Measurements from ENCODE around the gene PCGF1. TPM values are rescaled to one million over a fixed set of nuclear protein-coding genes. Genes with fewer than 3 reads are reported as not detected.

PCGF1 gene
- total and polyA plus RNA-seq, 7 donors = 14.3 to 60.3 (median 25.6) TPM

DNA sequence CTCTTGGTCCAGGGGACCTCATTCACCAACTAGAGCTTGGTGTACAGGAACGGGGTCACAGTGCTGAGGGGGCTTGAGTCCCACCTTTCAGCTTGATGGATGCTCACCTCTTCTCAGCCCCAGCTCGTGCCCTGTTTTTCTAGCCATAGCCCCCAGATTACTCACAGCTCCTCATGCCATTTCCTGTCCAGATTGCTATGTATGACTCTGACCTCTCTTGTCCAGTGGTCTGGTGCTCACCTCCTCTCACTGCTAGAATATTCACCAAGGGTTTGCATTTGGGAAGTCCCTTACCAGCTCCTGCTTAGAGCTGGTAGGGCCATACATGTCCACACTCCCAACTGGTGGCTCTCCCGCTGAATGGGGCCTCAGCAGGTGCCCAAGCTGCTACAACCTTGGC lies 13.9 kb downstream of the PCGF1 start:
- no peak for DNase-seq
- TF ChIP-seq, protein P1, sequence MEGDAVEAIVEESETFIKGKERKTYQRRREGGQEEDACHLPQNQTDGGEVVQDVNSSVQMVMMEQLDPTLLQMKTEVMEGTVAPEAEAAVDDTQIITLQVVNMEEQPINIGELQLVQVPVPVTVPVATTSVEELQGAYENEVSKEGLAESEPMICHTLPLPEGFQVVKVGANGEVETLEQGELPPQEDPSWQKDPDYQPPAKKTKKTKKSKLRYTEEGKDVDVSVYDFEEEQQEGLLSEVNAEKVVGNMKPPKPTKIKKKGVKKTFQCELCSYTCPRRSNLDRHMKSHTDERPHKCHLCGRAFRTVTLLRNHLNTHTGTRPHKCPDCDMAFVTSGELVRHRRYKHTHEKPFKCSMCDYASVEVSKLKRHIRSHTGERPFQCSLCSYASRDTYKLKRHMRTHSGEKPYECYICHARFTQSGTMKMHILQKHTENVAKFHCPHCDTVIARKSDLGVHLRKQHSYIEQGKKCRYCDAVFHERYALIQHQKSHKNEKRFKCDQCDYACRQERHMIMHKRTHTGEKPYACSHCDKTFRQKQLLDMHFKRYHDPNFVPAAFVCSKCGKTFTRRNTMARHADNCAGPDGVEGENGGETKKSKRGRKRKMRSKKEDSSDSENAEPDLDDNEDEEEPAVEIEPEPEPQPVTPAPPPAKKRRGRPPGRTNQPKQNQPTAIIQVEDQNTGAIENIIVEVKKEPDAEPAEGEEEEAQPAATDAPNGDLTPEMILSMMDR (IDR thresholded peaks at IDR 0.05) = no peak

GRCh38 chr2:74491648-74492544 lies 15.6 kb downstream of the PCGF1 start:
- no peak for ATAC-seq
- Histone ChIP-seq H3K4me3 (no peak overlapping the region), H3K27ac (no peak overlapping the region), H3K27me3 (ENCODE audit: insufficient read depth in 3 of 3, low read length in 2 of 3) (peaks cover 0 to 3% (median 2%) of the 10 kb centered on the region in 3 donors), H3K36me3 (ENCODE audit: insufficient read depth in 1 of 2, low read depth in 1 of 2) (peaks cover 12 to 72% of the 10 kb centered on the region in 2 donors), H3K4me1 (no peaks in the 10 kb centered on the region), H3K9me3 (no peaks in the 10 kb centered on the region)
- 92 to 94% (median 92%) methylated on average over 12 of the region's 12 CpGs for WGBS, 3 donors
- intact Hi-C loops (cut with DNase I) = no loop called here
- DNase-seq = no peak
- TF ChIP-seq, protein P1 (IDR thresholded peaks at IDR 0.05) = no peak

More for the DNA sequence above, 13.9 kb downstream of the PCGF1 start:
- no peak for ATAC-seq
- H3K4me1 ChIP-seq = peaks cover 10% of the 10 kb centered on the region
- H3K27me3 ChIP-seq (ENCODE audit: insufficient read depth in 3 of 3, low read length in 2 of 3) = peaks cover 0 to 19% (median 14%) of the 10 kb centered on the region in 3 donors
- no peak overlapping the region for H3K27ac ChIP-seq
- no peaks in the 10 kb centered on the region for H3K9me3 ChIP-seq
- intact Hi-C loops (cut with DNase I) = no loop called here
- H3K4me3 ChIP-seq = no peak overlapping the region
- peaks cover 12 to 56% of the 10 kb centered on the region in 2 donors for H3K36me3 ChIP-seq (ENCODE audit: insufficient read depth in 1 of 2, low read depth in 1 of 2)
- WGBS, 3 donors = 90 to 92% (median 90%) methylated on average over 3 of the region's 3 CpGs

- Histone ChIP-seq H3K9me3 (no peaks in the 10 kb centered on the region), H3K27me3 (ENCODE audit: insufficient read depth in 3 of 3, low read length in 2 of 3) (no peaks in the 10 kb centered on the region), H3K36me3 (ENCODE audit: insufficient read depth in 1 of 2, low read depth in 1 of 2) (peaks cover 12 to 91% of the 10 kb centered on the region in 2 donors), H3K4me1 (no peaks in the 10 kb centered on the region), H3K27ac (no peak overlapping the region), H3K4me3 (no peak overlapping the region)
- TF ChIP-seq, protein P1 (IDR thresholded peaks at IDR 0.05) = no peak
- ATAC-seq (no peak), DNase-seq (no peak)
- WGBS, 3 donors = 88 to 89% (median 89%) methylated on average over 9 of the region's 9 CpGs
- intact Hi-C loops (cut with DNase I) = no loop called here
These were observed 17.6 kb downstream of the PCGF1 start for GRCh38 chr2:74489906-74490305.

DNA sequence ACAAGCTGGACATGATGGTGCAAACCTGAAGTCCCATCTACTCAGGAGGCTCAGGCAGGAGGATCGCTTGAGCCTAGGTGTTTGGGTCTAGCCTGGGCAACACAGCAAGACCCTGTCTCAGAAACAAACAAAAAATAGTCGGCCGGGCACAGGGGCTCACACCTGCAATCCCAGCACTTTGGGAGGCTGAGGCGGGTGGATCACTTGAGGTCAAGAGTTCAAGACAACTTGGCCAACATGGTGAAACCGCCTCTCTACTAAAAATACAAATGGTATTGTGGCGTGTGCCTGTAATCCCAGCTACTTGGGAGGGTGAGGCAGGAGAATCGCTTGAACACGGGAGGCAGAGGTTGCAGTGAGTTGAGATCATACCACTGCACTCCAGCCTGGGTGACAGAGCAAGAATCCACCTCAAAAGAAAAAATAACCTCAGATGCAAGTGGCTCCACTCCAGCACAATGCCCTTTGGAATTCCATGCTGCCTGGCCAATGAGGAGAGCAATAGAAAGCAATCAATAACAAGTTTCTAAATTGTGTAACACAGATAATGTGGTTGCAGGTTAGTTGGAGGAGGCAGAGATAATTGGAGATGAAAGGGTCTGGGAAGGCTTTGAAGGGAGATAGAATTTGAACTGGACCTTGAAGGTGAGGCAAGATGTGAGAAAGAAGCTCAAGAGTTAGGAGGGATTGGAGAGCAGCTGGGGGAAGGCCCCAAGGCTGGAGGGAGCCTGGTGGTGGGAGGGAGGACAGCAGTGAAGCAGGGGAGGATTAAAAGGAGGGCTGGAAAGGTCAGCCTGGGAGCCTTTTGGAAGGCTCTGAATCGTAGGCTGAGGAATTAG lies 18.6 kb downstream of the PCGF1 start:
- no peak for DNase-seq
- ATAC-seq = no peak
- intact Hi-C loops (cut with DNase I) = no loop called here
- Histone ChIP-seq H3K27ac (no peak overlapping the region), H3K4me1 (peaks cover 3% of the 10 kb centered on the region), H3K9me3 (no peaks in the 10 kb centered on the region), H3K4me3 (no peak overlapping the region), H3K27me3 (ENCODE audit: insufficient read depth in 3 of 3, low read length in 2 of 3) (no peaks in the 10 kb centered on the region), H3K36me3 (ENCODE audit: insufficient read depth in 1 of 2, low read depth in 1 of 2) (peaks cover 9 to 85% of the 10 kb centered on the region in 2 donors)
- 88 to 93% (median 91%) methylated on average over 9 of the region's 9 CpGs for WGBS, 3 donors
- TF ChIP-seq, protein P1 (IDR thresholded peaks at IDR 0.05) = no peak

Data from psoas muscle (tissue), 8 donors.